IPS-NIHi7 (cell line): Measurements from ENCODE around the gene RAB11B.
"Not testable (repeated sequence)": the region's sequence is repeated elsewhere in the genome, so short reads cannot be mapped to it uniquely, and the experiment has no call there.

ENCODE experiments used
- DNase-seq: peaks from one replicate; pipeline ENCODE4 v3.0.0; 2012; ENCODE audit warnings: mixed read lengths; ENCODE audit errors: extremely low spot score

RAB11B gene

GRCh38 chr19:8429044-8429443, 38.9 kb downstream of the RAB11B start:
- no peak for DNase-seq

GRCh38 chr19:8429826-8430225, 39.7 kb downstream of the RAB11B start:
- DNase-seq: no peak

DNA sequence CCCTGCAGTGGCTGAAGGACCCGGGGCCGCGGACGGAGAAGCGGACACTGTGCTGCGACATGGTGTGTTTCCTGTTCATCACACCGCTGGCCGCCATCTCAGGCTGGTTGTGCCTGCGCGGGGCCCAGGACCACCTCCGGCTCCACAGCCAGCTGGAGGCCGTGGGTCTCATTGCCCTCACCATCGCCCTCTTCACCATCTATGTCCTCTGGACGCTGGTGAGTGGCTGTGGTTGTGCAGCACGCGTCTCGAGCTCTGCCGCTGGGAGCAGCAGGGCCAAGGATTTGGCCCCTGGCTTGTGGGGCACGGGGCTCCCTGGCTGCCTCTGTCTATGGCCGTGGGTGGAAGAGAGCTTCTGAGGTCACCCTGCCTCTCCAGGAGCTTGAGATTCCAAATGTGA, 40.5 kb downstream of the RAB11B start:
- DNase-seq: no peak

- DNase-seq: no peak
Measured at GRCh38 chr19:8438236-8438635, 48.1 kb downstream of the RAB11B start.

- DNase-seq: peak; percentile 44
Measured at GRCh38 chr19:8441725-8442544, 51.8 kb downstream of the RAB11B start.

DNA sequence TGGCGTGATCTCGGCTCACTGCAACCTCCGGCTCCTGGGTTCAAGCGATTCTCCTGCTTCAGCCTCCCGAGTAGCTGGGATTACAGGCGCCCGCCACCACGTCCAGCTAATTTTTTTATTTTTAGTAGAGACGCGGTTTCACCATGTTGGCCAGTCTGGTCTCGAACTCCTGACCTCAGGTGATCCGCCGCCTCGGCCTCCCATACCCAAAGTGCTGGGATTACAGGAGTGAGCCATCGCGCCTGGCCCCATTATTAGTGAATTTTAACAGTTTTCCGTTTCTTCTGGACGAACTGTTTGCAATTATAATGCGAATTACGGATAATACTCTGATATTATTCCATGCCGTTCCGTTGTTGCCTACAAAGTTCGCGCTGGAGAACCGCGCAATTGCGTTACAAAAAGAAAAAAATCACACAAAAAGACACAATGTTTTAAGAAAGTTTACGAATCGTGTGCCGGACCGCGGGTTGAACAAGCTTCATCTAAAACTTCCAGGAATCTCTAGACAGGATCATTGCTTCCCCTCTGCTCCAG, 54.0 kb downstream of the RAB11B start:
- DNase-seq: not testable (repeated sequence)

DNA sequence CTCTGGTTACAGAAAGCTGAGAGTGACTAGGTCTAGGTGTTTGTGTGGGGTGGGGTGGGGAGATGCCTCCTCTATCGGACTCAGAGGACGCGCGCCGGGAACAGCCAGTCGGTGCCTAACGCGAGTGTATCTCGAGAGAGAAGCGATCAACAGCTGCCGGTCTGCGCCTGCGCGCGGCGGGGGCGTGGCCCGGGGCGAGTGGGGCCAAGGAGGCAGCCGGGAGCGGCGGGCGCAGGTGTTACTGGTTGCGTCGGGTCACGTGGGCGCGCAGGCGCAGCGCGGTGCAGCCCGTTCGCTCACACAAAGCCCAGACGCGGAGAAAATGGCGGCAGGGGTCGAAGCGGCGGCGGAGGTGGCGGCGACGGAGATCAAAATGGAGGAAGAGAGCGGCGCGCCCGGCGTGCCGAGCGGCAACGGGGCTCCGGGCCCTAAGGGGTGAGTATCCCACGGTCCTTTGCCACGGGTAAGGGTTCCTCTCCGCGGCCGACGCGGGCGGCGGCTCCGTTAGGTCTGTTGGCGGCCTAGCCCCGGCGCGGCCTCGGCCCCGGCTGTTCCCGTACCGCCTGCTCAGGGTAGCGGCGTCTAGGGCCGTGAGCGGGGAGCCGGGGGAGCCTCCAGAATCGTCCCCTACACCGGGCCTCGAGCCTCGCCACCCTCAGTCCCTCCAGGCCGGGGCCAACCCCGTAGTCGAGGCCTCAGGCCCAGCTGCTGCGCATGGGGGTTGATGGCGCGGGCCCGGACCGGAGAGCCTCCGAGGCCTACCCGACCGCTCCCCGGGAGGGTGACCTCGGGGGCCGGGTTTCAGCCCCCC, 54.7 kb downstream of the RAB11B start, which contains the start of gene HNRNPM:
Gene HNRNPM (plus strand): TSS at position 299 of the 811 bp plus-strand sequence. CDS start 24 bp downstream, at position 323.
- DNase-seq: peak; percentile 99

DNA sequence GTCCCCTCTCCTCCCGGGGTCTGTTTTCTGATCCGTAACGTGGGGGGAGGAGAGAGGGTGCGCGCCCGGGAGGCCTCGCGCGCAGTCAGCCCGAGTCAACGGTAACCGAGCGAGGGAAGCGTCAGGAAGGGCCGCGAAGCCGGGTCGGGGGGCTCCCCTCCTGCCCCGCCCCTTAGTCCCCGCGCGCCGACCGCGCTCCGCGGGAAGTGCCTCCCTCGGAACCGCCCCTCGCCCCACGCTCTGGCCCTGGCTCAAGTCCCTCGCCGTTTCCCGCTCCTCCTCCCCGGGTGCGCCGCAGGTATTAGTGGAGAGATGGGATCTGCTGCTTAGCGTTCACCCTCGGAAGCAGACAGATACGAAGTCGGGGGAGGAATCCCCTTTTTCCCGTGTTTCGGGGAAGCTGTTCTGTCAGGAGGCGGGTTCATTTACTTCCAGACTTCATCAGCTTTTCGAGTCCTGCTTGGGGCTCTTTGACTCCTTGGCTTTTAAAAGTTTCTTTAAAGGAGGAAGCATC, 55.4 kb downstream of the RAB11B start:
- no peak for DNase-seq

- no peak for DNase-seq
Measured at GRCh38 chr19:8446061-8446709, 56.0 kb downstream of the RAB11B start.

DNA sequence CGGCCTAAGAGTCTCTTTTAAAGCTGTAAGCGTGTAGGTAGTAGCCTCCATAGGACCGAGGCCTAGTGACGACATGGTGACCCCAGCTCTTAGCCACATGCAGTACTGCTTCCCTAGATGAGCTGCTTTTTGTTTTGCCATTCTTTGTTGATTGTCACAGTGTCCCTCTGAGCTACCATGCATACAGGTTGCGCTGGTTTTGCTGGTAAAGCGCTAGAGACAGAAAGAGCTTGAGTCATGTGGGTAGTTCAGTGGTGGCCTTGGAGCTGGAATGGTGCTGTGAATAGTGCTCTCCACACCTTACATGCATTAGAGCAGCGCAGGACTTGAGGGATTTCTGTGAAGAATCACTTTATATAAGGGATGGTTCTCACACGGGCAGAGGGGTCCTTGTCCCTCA, 59.7 kb downstream of the RAB11B start:
- no peak for DNase-seq

DNA sequence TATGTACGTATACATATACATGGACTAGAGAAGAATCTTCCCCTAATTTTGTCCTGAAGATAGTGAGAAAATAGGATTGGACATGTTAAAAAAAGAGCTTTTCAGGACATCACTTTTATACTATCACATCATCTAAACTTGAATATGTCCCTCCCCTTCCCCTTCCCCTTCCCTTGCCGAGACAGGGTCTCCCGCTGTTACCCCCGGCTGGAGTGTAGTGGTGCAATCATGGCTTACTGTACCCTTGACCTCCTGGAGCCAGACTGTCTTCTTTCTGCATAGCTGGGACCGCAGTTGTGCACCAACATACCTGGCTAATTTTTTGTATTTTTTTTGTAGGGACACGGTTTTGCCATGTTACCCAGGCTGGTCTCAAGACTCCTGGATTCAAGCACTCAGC, 61.2 kb downstream of the RAB11B start:
- DNase-seq: no peak

- no peak for DNase-seq
Measured at GRCh38 chr19:8451885-8452284, 61.7 kb downstream of the RAB11B start.

DNA sequence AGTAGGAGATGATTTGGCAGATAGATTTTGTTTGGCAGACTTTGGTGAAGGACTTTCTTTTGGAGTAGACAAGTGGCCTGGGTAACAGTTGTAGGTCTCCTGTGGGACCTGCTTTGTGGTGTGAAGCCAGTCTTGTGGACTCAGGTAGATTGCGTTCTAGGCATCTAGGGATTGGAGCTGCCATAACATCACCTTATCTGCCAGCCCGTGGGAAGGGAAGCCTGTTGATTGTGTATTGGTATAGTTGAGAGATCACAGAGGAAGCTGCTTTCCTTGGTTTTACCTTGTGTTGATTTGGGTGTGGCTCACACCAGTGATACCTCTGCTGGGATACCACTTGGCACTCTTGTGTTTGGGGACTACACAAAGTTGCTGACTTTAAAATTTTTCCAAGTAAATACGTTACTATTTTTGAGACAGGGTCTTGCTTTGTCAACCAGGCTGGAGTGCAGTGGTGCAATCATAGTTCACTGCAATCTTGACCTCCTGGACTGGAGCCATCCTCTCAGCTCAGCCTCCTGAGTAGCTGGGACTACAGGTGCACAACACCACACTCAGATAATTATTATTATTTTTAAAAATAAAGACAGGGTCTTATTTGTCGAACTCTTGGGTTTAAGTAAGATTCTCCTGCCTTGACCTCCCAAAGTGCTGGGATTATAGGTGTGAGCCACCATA, 62.4 kb downstream of the RAB11B start:
- DNase-seq: no peak

DNA sequence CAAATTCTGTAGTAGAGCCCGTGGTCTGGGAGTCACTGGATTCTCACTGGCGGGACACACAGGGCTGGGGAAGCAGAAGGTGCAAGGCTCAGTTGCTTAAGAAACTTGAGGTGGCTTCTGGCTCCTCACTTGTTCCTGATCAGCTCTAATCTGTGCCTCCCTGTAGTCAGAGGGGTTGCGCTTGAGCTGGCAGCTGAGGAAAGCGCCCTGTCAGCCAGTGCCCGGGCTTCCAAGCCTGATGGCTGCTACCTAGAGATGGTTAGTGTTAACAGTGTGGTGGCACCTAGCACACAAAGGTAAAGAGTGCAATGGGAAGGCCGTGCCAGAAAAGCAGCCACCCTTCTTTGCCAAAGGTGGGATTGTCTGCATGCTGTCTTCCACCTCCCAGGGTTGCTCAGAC, 63.5 kb downstream of the RAB11B start:
- no peak for DNase-seq
